LNCaP clone FGC (cell line): ENCODE measurements around the gene NUP37.

Experiments used
- DNase-seq: peaks from one replicate; pipeline ENCODE4 v3.0.0-alpha.2; 2011; ENCODE audit warnings: low read depth
- H3K4me3 ChIP-seq: 2 replicates; pipeline ENCODE4 v1.5.1; 2011; ENCODE audit warnings: mild to moderate bottlenecking, low read depth, low read length, control low read depth
- CTCF ChIP-seq: IDR thresholded peaks from 2 replicates; pipeline ENCODE4 v1.5.1; 2012; ENCODE audit warnings: mild to moderate bottlenecking; ENCODE audit not compliant: control insufficient read depth, insufficient read depth; ENCODE audit errors: extremely low read depth

NUP37 gene

DNA sequence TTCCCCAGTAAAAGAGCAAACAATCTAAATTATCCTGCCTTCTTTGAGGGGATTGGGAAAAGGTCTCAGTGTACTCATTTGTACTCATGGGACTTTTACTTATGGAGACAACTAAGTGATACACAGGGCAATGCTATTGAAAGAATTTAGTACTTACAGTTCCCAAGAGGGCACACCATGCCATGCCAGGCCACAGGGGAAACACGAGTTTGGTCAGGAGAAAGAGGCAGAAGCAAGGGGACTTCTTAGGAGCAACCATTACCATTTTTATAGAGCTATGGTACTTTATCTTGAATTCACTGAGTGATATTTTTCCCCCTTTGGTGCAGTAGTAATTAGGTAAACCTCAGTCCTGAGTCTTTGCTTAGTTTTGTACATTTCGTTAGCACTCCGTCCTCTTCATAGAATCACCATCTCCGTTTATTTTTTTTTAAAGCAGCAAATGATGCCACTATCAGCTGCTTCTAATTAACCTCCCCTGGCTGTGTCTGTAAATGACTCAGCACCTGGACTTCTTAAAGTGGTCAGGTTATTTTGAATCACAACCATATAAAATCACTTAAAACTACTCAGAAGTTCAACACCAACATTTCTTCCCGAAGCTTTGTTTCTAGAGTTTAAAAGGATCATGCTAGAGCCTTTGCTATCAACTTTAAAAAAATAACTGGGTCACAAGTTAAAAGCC lies 52.2 kb downstream of the NUP37 start:
- no peak for DNase-seq

GRCh38 chr12:102064476-102064875 lies 55.4 kb downstream of the NUP37 start:
- TF ChIP-seq CTCF: no peak
- no peak overlapping the region for H3K4me3 ChIP-seq
- DNase-seq: no peak

More for the DNA sequence above, 52.2 kb downstream of the NUP37 start:
- H3K4me3 ChIP-seq: no peak overlapping the region
- no peak for TF ChIP-seq CTCF

DNA sequence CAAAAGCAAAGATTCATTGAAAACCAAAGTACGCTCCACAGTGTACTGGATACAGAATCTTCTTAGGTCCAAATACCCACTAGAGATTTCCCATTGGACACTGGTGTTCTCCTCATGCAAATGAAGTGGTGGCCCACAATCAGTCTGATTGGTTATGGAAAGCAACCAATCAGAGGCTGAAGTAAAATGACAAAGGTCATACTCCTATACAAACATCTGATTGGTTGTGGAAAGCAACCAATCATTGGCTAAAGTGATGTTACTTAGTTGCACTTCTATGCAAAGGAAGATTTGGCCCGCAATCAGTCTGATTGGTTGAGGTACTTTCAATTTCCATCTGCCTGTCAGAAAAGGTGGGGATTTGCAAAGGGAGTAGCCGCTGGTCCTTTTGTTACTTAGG lies 56.8 kb downstream of the NUP37 start:
- no peak overlapping the region for H3K4me3 ChIP-seq

GRCh38 chr12:102062419-102062806 lies 57.5 kb downstream of the NUP37 start:
- no peak for DNase-seq
- peak overlapping the region; percentile 89 for H3K4me3 ChIP-seq
- TF ChIP-seq CTCF: no peak

More for the DNA sequence above, 56.8 kb downstream of the NUP37 start:
- no peak for DNase-seq
- TF ChIP-seq CTCF: no peak

DNA sequence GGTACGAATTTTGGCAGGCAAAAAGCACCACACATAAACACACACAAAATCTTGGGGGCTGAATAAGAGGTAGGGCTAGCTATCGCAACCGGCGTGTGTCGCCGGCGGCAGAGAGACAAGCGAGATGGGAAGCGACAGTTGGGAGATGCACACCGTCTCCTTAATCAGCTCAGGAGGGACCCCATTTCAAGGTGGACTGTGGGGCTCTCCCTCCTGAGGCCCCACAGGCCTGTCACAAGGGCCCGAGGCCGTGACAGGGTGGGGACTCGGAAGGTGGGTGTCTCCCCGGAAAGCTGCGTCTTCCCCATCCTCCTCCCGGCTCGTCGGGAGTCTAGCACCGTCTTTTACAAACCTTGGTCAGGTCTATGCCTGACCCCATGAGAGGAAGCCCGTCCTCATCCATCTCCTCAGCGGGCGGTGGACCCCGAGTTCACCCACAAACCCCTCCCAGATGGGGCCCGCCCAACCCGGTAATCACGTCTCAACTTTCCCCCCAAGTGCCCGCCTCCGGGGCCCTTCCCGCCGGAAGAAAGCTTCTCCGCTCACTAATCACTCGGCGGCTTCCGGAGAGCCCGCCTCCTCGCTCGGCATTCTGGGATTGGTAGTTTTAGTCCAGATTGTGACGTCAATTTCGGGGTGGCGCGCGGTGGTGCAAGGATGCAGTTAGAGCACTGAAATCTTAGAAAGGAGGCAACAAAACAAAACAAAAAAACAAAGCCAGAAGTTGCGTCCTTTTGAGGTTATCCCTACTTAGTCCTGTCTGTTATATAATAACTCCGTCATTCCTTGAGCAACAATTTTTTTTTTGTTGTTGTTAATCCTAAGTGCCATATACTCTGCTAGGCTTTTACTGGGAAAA lies 58.1 kb downstream of the NUP37 start, which contains the start of gene WASHC3:
Gene WASHC3, minus strand, starts transcription at position 432 of the 859 bp plus-strand sequence. Its CDS starts 29 bp downstream, at position 403.
- DNase-seq: peak; percentile 67
- no peak for TF ChIP-seq CTCF
- peak within 1 kb of the TSS; percentile 89 for H3K4me3 ChIP-seq

DNA sequence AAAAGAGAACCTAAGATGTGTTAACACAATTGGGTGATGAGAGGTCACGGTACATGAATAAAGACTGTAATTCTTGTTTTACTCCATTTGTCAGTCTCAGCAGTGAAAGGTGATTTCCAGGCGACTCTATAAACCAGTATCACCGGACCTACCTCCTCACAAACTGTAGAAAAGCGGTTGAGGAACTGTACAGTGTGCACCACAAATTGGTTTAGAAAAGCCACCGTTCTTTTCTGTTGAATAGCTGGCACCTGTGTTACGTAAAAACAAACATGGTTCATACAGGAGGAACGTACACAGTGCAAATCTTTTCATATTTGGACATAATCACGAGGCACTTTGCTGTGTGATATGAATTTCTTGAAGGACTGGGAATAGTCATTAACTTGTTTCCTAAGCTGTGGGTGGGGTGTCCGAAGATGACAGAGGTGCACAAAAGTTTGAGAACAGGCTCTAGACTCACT lies 58.8 kb downstream of the NUP37 start:
- no peak for TF ChIP-seq CTCF
- DNase-seq: peak; percentile 82

More for the DNA sequence above, 58.8 kb downstream of the NUP37 start:
- H3K4me3 ChIP-seq: peak overlapping the region; percentile 89
